ENCODE measurements around the gene LDLRAD3.

The LDLRAD3 gene

DNA sequence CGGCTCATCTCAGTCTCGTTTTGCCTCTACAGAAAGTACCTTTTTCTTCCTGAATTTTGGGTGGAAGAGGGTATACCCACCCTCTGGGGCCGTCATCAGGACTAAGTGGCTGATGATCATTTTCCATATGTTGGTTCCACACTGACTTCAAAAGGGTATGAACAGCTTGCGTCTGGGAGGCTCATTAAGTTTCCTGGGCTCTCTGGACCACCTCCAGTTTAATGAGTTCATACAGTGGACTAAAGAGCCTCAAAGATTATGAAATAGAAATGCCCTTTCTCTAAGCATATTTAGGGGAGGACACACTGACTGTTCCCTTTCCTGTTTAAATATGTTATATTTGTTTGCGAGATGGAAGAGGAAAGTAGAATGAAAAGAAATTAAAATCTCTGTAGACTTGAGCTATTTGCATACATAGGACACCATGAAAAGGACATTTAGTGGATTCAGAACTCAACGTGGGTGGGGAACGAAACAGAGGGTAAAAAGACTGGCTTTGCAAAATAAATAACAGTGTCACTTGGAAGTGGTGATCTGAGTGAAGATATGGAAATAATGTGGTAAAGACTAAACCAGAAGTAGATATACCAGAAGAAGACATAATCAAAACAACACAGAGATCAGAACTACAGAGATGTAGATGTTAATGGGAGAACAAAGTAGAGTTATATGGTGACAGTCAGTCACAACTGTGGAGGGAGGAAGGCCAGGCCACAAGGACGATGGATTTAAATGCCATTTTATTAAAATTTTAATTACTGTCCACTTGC, 18.7 kb downstream of the LDLRAD3 start:
- DNase-seq = no peak

DNA sequence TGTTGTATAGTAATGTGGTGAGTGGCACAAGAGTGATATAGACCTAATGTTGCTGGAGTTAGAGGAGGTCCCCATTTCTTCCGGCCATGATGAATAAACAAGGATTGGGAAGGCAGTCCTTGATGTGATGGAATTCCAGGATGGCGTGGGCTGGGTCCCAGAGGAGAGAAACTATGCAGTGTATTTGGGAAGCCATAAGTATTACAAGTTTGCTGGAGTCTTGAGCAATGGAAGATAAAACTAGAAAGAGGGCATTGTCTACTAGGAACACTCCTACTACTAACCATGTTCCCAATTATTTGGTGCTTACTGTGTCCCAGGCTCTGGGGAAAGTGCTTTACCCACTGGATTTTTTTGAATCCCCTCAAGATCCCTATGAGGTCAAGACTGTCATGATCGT, 20.0 kb downstream of the LDLRAD3 start:
- DNase-seq = no peak

DNA sequence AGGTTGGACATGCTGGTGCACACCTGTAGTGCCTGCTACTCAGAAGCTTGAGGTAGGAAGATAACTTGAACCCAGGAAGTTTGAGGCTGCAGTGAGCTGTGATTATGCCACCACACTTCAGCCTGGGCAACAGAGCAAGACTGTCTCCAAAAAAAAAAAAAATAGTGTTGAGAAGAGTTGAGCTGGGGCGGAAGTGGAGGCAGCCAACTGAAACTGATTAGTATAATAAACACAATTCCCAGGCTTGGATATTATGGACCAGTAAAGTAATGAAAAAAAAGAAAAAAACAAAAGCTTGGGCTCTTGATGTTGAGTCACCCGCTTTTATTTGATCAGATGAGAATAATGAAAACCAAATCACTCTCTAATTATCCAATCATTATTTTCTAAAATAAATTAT, 21.0 kb downstream of the LDLRAD3 start:
- no peak for DNase-seq

DNA sequence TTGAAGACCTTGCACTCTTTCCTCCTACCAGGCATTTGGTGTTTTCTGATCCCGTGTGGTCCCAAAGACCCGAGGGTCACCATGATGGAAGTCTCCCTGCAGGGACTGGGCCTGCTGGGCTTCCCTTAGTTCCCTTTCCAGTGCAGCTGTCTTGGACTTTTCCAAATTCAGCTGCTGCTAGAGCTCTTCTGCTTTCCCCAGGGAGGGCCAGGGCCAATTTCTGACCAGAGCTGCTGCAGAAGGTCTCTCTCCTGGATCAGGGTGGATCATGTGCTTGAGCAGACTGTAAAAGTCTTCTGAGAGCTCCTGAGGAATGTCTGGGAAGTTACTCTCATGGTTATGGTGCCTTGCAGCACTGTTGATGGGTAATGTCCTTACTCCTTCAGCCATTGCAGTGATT, 23.2 kb downstream of the LDLRAD3 start:
- no peak for DNase-seq

DNA sequence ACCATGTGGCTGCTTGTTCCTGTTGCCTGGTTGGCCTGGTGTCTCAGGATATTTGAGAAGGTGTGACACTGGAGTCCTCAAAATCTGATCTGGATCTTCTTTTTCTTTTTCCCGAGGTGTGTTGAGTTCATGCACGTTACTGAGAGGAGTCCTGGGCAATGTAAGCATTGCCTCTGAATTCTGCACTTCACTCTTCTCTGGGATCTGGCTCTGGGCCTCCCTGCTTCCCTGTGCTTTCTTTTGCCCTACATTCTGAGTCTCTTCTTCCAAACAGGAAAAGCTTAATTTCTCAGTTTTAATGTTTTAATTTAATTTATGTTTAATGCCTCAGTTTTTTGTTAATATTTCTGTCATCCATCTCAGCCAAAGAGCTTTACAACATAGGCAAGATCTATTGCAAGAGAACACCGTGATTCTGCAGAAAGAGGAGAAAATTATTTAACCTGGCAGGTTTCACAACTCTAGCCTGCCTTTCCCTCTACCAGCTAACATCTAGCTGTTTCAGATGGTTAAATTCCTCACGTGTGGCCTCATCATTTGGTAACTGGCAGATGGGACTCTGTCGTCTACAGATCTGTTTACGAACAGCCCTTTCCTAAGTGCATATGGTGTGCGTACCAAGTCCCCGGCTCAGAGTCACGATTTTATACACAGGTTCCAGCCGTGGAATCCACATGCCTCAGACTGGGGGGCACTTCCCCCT, 24.7 kb downstream of the LDLRAD3 start:
- DNase-seq = no peak

DNA sequence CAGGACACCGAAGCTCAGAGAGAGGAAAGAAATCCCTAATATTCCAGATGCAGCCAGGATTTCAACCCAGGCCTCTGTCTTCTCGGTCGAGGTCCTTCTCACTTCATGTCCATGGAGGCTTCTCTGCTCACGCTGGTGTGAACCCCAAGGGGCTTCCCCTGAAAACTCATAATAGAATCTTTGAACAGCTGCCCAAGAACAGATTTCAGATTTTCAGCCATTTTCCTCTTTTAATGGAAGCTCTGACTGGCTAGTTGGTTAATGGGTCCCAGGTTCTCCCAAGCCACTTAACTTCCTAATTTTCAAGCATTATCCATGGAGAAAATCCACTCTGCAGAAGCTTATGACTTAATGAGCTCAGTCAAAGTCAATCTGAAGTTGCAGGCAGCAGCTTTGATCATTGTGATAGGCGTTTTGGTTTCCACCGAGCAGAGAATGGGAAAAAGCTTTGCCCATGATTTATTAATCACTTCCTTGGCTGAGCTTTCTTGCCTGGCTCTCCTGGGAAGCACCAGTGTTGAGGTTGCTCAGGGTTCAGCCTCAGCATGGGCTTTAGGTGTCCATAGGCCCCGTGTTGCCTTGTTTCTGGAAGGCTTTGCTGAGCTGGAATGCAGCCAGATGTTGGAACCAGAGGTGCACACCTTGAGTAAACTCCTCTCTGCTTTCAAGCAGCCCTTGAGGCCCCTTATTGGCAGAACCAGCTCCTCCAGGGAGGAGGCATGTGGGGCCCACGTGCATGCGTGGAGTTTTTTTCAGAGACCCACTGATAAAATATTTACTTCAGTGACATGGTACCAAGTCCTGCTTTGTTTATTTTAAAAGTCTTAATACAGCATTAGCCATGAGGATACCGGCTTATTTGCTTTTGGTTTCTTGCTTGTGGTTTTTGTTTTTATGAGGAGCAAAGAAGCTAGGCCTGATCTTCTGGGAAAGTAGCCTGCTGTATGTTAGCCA, 25.5 kb downstream of the LDLRAD3 start:
- DNase-seq = no peak

DNA sequence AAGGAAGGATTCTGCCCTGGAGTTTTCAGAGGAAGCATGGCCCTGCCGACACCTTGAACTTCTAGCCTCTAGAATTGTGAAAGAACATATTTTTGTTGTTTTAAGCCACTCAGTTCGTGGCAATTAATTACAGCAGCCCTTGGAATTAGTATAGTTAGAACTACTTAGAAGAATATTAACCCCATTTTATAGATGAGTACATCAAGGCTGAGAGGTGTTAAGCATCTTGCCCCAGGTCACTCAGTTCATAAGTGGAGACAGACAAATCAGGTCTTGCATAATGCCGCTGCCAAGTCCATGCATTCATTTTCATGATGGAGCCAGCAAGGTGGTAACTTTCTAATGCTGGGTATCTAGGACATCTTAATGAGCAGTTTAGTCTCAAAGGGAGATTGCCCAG, 26.6 kb downstream of the LDLRAD3 start:
- no peak for DNase-seq

DNA sequence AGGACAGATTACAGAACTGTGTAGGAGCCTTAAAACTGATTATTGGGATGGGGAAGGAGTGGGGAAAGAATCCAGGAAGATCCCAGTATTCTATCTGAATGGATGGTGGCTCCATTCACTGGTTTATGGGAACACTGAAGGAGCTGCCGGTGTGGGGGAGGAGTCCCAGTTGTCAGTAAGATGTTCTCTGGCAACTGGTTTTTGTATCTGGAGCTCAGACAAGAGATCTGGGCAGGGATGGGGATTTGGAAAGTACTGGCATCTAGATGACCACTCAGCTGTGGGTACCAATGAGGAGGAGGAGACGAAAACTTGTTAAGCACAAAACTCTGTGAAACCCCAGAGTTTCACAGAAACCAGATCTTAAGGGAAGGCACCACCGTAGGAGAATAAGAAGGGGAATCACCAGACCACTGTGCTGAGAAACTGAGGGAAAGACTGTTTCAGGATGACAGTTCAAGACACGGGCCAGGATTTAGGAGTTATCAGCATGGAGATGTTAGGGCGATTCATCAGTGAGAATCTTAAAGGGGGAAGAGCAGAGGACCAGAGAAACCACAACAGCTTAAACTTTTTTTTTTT, 28.1 kb downstream of the LDLRAD3 start:
- no peak for DNase-seq

DNA sequence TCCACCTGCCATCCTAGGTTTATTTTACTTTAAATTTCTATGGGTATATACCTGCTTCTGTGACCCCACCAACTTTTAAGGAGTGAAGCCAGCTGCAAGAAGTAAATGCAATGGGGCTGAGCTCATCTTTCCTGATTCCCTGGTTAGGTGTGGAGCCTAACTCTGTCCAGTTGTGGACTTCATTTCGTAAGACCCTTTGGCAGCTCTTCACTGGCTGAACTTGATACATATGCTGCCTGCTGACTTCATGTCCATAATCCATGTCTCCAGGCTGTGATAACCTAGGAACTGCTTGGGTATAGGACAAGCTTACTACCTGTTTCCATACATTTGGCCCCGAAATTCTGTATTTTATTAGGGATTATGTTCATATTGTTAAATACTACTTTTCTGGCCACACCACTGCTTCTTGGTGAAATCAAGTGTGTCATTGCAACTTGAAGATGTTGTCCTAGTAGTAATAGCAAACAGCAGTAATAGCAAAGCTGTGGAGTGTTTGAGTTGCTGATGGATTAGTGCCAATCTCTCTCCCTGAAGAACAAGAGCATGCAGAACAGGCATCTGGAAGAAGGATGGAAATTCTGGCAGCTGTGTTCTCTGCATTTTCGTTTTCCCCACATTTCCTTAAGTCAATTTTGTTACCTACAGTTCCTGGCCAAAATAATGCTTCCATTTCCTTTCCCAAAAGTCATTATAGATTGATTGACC, 31.2 kb downstream of the LDLRAD3 start:
- no peak for DNase-seq

DNA sequence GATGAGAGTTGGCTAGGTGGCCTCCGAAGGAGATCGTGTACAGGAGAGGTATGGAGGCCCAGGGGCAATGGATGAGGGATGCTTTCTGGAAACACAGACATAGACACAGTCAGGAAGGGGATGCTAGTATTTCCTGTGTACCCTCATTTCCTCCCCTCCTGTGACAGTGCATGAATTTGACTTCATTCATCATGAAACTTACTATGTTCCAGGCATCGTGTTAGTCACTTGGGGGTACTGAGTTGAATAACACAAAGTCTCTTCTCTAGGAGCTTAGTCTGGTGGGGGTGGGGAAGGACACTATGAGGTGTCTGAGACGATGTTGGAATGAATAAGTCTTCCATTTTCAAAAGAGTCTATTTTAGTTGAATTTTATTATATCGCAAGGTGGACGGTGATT, 32.6 kb downstream of the LDLRAD3 start:
- DNase-seq = no peak

DNA sequence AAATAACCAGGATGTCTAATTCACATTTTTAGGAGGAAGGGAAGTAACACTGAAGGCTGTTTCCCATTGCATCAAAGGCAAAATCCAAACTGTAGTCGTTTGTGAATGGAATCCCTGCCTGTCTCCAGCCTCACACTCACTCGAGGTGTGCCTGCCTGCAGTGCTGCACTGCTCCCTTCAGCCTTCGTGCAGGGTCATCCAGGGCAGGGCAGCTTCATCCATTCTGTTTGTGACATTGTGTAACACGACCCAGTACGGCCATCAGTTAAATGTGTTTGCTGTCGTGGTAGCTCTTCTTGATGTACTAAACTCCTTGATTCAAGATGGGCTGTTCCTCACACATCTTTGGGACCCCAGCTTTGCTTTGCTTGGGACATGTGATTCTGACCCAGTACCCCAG, 34.3 kb downstream of the LDLRAD3 start:
- DNase-seq = no peak

DNA sequence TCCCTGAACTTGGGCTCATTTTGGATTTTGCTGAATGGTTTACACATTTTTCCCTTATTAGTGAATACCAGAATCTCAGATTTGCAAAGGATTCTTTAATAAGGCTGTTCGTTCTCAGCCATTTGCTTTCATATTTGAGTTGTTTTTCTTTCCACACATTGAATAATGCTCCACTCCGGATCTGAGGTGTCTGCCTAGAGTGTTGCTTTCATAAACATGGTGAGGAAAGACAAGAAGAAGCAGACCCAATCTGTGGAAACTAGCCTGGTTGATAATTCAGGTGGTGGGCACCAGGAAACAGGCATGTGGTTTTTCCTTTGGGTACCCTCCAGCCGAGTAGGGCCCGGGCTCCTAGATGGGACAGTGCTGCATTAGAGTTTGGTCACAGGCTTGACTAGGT, 35.0 kb downstream of the LDLRAD3 start:
- no peak for DNase-seq

DNA sequence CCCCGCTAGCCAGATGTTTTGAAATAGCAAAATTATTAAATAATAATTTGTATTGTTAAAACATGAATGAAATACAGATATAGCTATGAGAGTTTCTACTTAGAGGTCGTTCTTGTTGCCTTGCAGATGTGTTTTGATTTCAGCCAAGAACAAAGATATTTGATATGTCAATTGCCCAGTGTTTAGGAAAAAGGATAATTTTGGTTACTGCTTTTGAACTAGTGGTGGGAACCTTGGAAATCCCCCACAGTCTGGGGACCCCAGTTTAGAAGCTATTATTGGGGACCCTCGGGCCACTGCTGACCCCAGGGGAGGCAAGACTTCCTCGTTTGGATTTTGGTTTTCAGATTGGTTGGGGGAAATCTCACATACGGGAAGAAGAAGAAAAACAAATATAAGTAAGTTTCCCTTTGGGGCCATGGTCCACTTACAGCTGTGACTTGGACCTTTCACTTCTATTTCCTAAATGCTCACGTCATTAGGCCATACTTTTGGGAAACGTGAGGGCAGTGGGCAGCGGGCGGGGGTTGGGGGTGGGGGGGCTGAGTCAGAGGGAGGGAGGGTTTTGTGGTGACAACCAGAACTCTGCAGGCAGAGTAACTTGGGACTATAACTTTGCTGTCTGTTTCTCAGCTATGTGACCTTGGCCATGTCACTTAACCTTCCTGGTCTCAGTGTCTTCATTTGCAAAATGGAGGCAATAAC, 37.0 kb downstream of the LDLRAD3 start:
- DNase-seq = peak; percentile 64

DNA sequence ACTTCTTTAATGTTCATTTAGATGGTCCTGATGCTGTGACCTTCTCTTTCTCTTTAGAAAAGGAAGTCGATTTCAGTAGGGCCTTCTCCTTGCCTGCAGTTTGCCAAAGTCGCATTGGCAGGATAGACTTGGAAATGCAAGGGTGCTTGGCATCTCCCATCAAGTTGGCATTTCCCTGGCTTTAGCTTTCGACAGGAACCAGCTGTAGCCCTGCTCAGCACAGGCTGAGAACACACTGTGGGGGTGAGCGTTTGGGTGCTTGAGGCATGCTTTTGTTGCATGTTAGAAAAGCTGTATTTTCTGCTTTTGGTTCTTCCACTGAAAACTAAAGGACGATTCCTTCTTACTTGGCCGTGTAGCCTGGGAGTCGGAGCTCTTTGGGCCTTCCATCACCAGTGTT, 37.7 kb downstream of the LDLRAD3 start:
- DNase-seq = no peak

DNA sequence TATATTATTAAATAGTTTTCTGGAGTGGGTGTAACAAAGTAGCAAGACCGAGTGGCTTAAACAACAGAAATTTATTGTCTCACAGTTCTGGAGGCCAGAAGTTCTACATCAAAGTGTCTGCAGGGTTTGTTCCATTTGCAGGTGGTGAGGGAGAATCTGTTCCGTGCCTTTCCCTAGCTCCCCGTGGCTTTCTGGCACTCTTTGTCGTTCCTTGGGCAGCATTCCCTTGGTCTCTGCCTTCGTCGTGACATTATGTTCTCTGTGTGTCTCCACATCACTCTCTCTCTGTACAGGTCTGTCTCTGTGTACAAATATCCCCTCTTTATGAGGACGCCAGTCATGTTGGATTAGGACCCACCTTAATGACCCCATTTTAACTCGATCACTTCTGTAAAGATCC, 38.2 kb downstream of the LDLRAD3 start:
- DNase-seq = no peak

DNA sequence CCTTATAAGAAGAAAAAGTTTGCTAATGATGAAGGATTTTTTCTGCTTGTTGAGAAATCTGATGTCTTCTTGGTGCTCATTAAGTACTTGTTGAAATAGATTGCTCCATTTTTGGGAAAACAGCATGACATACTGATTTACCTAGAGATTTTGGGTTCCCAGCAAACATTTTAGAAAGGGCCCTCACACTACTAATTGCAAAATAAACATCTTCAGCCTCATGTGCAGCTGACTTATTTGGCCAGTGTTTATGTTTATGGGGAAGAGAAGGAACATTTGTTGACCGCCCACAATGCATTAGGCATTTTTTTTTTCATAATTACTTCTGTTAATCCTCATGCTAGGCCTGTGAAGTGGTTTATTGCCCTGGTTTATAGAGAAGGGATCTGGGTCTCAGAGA, 40.1 kb downstream of the LDLRAD3 start:
- no peak for DNase-seq

DNA sequence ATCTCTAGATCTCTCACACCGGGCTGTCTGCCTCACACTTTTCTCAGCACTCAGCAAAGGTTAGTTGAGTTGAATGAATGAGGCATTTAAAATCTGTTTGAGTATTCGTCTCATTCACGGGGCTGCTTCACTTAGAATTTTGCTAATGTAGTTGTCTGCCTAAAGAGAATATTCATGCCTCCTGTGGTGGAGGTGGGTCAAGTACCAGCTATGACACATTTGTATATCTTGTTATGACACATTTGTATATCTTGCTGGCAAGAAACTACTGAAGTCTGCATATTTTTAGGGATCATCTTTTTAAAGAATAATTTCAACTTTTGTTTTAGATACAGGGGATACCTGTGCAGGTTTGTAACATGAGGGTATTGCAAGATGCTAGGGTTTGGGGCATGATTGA, 43.1 kb downstream of the LDLRAD3 start:
- DNase-seq = no peak

DNA sequence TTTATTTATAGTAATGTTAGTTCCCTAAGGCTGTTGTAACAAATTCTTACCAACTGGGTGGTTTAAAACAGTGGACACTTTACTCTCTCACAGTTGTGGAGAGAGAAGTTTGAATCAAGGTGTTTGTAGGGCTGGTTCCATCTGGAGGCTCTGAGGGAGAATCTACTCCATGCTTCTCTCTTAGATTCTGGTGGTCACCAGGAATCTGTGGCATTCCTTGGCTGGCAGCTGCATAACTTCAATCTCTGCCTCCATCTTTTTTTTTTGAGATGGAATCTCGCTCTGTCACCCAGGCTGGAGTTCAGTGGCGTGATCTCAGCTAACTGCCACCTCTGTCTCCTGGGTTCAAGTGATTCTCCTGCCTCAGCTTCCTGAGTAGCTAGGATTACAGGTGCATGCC, 46.3 kb downstream of the LDLRAD3 start:
- no peak for DNase-seq

DNA sequence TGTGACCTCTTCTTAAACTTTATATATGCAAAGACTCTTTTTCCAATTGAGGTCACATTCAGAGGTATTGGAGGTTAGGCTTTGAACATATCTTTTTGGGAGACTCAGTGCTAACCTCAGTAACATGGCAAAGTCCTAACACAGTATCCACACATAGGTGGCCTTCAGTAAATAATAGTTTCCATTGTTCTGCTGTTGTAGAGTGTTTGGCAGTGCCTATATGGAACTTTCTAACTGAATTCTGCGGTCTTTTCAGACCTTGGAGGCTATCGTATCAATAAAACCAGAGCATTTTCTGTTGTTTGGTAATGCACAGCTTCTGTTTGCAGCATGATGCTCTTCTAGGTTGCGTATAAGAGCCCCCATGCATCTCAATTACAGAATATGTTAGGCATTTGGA, 47.0 kb downstream of the LDLRAD3 start:
- no peak for DNase-seq

DNA sequence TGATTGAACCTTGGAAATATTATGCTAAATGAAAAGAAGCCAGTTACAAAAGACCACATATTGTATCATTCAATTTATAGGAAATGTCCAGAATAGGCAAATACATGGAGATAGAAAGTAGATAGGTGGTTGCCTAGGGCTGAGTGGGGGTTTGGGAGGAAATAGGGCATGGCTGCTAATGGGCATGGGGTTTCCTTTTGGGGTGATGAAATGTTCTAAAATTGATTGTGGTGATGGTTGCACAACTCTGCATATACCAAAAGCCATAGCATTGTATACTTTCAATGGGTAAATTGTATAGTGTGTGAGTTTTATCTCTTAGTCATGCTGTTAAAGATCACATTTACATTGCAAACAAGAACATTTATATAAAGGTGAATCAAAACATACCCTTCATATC, 48.7 kb downstream of the LDLRAD3 start:
- DNase-seq = no peak

DNA sequence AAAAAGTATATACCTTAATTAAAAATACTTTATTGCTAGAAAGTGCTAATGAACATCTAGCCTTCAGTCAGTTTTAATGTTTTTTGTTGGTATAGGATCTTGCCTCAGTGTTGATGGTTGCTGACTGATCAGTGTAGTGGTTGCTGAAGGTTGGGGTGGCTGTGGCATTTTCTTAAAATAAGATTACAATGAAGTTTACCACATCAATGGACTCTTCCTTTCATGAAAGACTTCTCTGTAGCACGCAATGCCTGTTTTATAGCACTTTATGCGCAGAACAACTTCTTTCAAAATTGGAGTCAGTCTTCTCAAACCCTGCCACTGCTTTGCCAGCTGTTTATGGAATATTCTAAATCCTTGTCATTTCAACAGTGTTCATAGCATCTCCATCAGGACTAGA, 50.6 kb downstream of the LDLRAD3 start:
- no peak for DNase-seq
